ENCODE measurements around the gene AGL. TPM values are rescaled to one million over a fixed set of nuclear protein-coding genes. Genes with fewer than 3 reads are reported as not detected.

Gene AGL
- total RNA-seq, 4 donors from 2014 or later = 22.6 to 34.4 (median 30.4) TPM

GRCh38 chr1:99843760-99844159 is 6.4 kb upstream of the AGL start:
- TF ChIP-seq CTCF (IDR thresholded peaks at IDR 0.05; ENCODE audit: low read depth) = no peak

GRCh38 chr1:99849413-99849743 is 783 bp upstream of the AGL start:
- no peak for TF ChIP-seq CTCF (IDR thresholded peaks at IDR 0.05; ENCODE audit: low read depth)

- TF ChIP-seq CTCF (IDR thresholded peaks at IDR 0.05; ENCODE audit: low read depth) = no peak
Observed at GRCh38 chr1:99850459-99851291, 514 bp downstream of the AGL start.

DNA sequence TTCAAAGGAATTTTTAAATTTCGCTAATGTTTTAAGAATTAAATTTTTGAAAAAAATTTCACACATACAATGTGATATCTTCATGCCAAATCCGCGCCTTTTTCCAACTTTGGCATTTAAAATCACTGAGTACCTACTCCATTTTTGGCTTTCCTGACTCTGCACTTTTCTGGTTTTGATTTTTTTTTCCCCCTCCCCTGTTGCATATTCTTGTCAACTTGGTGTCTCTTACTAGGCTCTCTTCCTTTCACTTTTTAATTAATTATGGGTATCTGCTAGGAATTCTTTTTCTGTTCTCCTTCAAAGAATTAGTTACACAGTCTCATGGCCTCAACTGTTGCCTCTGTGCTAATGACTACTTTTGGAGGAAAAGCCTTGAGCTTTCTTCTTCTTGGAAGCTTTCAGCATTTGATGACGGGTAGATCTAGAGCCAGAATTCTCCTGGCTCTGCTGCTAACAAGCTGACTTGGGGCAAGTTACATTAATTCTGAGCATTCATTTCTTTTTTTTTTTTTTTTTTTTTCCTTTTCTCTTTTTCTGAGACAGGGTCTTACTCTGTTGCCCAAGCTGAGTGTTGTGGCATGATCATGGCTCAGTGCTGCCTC is 1.8 kb downstream of the AGL start:
- TF ChIP-seq CTCF (IDR thresholded peaks at IDR 0.05; ENCODE audit: low read depth) = no peak

- no peak for TF ChIP-seq CTCF (IDR thresholded peaks at IDR 0.05; ENCODE audit: low read depth)
Observed at GRCh38 chr1:99852648-99853047, 2.5 kb downstream of the AGL start.

DNA sequence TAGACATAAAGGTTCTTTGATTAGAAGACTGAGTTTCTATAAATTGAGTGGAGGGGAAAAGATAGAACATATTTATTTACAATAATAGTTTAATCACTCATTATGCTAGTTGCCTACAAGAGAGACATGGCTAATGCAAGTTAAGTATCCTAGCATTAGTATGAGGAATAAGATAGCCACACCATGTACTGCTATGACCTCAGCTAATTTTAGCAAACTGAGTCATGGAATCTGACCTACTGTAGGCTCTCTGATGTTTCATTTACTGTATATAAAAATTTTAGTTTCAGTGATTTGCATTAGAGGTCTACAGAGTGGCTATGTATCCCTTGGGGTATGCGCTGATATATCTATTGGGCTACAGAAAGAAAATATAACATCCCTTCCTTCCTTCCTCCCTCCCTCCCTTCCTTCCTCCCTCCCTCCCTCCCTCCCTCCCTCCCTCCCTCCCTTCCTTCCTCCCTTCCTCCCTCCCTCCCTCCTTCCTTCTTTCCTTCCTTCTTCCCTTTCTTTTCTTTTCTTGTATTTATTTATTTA is 5.8 kb downstream of the AGL start:
- TF ChIP-seq CTCF (IDR thresholded peaks at IDR 0.05; ENCODE audit: low read depth) = no peak

DNA sequence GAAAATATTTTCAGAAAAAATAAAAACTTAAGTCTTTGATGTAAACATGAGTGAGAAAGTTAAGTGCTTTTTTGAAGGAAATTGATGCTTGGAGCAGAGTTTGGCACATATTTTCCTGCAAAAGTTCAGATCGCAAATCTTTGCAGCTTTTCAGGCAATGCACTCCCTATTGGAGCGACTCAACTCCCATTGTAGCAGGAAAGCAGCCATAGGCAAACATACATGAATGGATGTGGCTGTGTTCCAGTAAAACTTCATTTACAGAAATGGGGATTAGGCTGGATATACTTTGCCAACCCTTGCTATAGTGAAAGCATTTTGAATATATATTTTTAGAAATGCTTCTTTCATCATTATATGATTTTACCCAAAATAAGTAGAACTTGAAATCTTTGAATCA is 8.1 kb downstream of the AGL start:
- TF ChIP-seq CTCF (IDR thresholded peaks at IDR 0.05; ENCODE audit: low read depth) = no peak

Measured in subcutaneous adipose tissue (tissue), 4 donors.